Adrenal gland (tissue), 12 donors: Measurements from ENCODE around the gene FNBP1L. TPM values are rescaled to one million over a fixed set of nuclear protein-coding genes. Genes with fewer than 3 reads are reported as not detected.
"Not testable (repeated sequence)": the region's sequence is repeated elsewhere in the genome, so short reads cannot be mapped to it uniquely, and the experiment has no call there.

ENCODE experiments used
- DNase-seq, 7 donors: peaks; one replicate each; pipeline ENCODE4 v3.0.0-alpha.2; 2019 to 2020
- H3K27ac ChIP-seq, 5 donors: fragments of 200-600 bp; sonication (generic) in 4 of 5; 1 replicate in 3 of 5; 2 replicates in 2 of 5; pipeline versions ENCODE4 v1.5.1 to v1.8.0; 2016 to 2020; ENCODE audit warnings: mild to moderate bottlenecking in 1 of 5
- H3K27me3 ChIP-seq: fragments of 200-600 bp; 2 replicates; pipeline ENCODE4 v1.8.0; 2021
- H3K36me3 ChIP-seq, 2 donors: fragments of 200-600 bp; replicated peaks in 1 of 2; 1 replicate in 1 of 2; 2 replicates in 1 of 2; pipeline versions ENCODE4 v1.5.1 to v1.8.0; 2018 to 2022
- H3K4me1 ChIP-seq, 2 donors: fragments of 200-600 bp; replicated peaks in 1 of 2; 1 replicate in 1 of 2; 2 replicates in 1 of 2; pipeline versions ENCODE4 v1.5.1 to v1.8.0; 2018 to 2021
- H3K4me3 ChIP-seq, 4 donors: fragments of 200-600 bp; sonication (generic) in 3 of 4; one replicate each; pipeline ENCODE4 v1.5.1; 2016 to 2018
- H3K9me3 ChIP-seq, 3 donors: fragments of 200-600 bp; sonication (generic) in 1 of 3; replicated peaks in 1 of 3; 1 replicate in 2 of 3; 2 replicates in 1 of 3; pipeline versions ENCODE4 v1.5.1 to v1.8.0; 2016 to 2021
- CTCF ChIP-seq, 6 experiments: fragments of 450-650 bp in 4 of 6; fragments of 200-600 bp in 2 of 6; sonication (generic) in 1 of 6; IDR thresholded peaks; 1 replicate in 5 of 6; 2 replicates in 1 of 6; pipeline versions ENCODE4 v1.5.1 to v1.8.0; 2016 to 2021; ENCODE audit warnings: antibody characterized with exemption in 6 of 6, mild to moderate bottlenecking in 2 of 6, moderate library complexity in 1 of 6
- POLR2A ChIP-seq, 2 donors: fragments of 450-650 bp; IDR thresholded peaks; one replicate each; pipeline ENCODE4 v1.6.1; 2017; ENCODE audit warnings: antibody characterized with exemption in 2 of 2, mild to moderate bottlenecking in 2 of 2, moderate library complexity in 1 of 2
- WGBS, 4 donors: extraction: QIAGEN DNeasy Blood & Tissue Kit in 2 of 4; methylation state at CpG; one replicate each; pipeline versions ENCODE4 v1.1.5 to v1.1.7; 2013 to 2017; 5-methylcytosine and 5-hydroxymethylcytosine counted together
- intact Hi-C, 2 donors: fragments of 100-400 bp; cut with DNase I; formaldehyde crosslinking; loops; one replicate each; pipeline versions ENCODE4 v1.14.1 to v1.15.0; 2022 to 2023
- polyA plus RNA-seq, 3 donors: library from polyadenylated mRNA; stranded (reverse); fragments of 200-250 nt in 2 of 3; fragments of 350-450 nt in 1 of 3; fragmentation: Illumina TruSeq in 1 of 3; extraction: RNeasy Lipid Tissue Mini Kit (QIAGEN cat#74804) in 1 of 3; gene quantifications; one replicate each; pipeline ENCODE4 v1.2.3, GENCODE V29; 2013 to 2014
- total RNA-seq, 9 donors: library from RNA; depleted of rRNA in 4 of 9; stranded (reverse); fragments of >200 nt in 4 of 9; fragments of 120-200 nt in 1 of 9; fragmentation: NEBNext Ultra II Directional in 1 of 9; extraction: Animal tissue kit (Norgen Biotek cat#: 25700) in 1 of 9; gene quantifications; one replicate each; pipeline versions ENCODE4 v1.1.0 to v1.2.4, GENCODE V29; 2013 to 2023
- donor health status: healthy with polysubstance abuse.
- donor health status: Bipolar disorder and iron deficiency.
- donor health status: DM: yes; HTN: yes; CAD: no.
- donor health status: DM: no; HTN: no; CAD: no.
- donor health status: DM: no; HTN: no; CAD: no.
- donor health status: DM: yes; HTN: yes; CAD: no.

The FNBP1L gene
- total and polyA plus RNA-seq, 12 donors: 6.1 to 21.4 (median 14.3) TPM

- H3K4me1 ChIP-seq: no peaks in the 10 kb centered on the region
- H3K36me3 ChIP-seq: no peaks in the 10 kb centered on the region
- no peak for DNase-seq
- intact Hi-C loops: loop anchor here in 1 of 2 donors (10.0 kb wide), 1 partner anchor 102 kb away; the partner anchor contains the start of gene FNBP1L
- TF ChIP-seq POLR2A (IDR thresholded peaks at IDR 0.05) (no peak), CTCF (IDR thresholded peaks at IDR 0.05) (no peak)
- H3K27ac ChIP-seq: no peak overlapping the region
- 93 to 97% (median 94%) methylated on average over 3 of the region's 3 CpGs for WGBS, 4 donors
- no peaks in the 10 kb centered on the region for H3K27me3 ChIP-seq
- no peaks in the 10 kb centered on the region for H3K9me3 ChIP-seq
- no peak overlapping the region for H3K4me3 ChIP-seq
Measured at GRCh38 chr1:93546162-93546863, 98.4 kb downstream of the FNBP1L start.

- Histone ChIP-seq H3K4me1 (peaks cover 0 to 17% of the 10 kb centered on the region in 2 donors), H3K27me3 (no peaks in the 10 kb centered on the region), H3K9me3 (no peaks in the 10 kb centered on the region), H3K36me3 (no peaks in the 10 kb centered on the region), H3K27ac (no peak overlapping the region), H3K4me3 (no peak overlapping the region)
- 81 to 92% (median 86%) methylated on average over 1 of the region's 1 CpG for WGBS, 4 donors
- intact Hi-C loops: loop anchor here in 1 of 2 donors (10.0 kb wide), 1 partner anchor 104 kb away; the partner anchor contains the start of gene FNBP1L
- no peak for DNase-seq
- TF ChIP-seq CTCF (IDR thresholded peaks at IDR 0.05) (no peak), POLR2A (IDR thresholded peaks at IDR 0.05) (no peak)
Measured at GRCh38 chr1:93549131-93549530, 101.2 kb downstream of the FNBP1L start.

- Histone ChIP-seq H3K27ac (no peak overlapping the region), H3K4me1 (peaks cover 0 to 22% of the 10 kb centered on the region in 2 donors), H3K9me3 (no peaks in the 10 kb centered on the region), H3K27me3 (no peaks in the 10 kb centered on the region), H3K36me3 (no peaks in the 10 kb centered on the region), H3K4me3 (no peak overlapping the region)
- intact Hi-C loops: loop anchor here in 1 of 2 donors (10.0 kb wide), 1 partner anchor 105 kb away; the partner anchor contains the start of gene FNBP1L
- DNase-seq: no peak
- WGBS, 4 donors: 78 to 94% (median 87%) methylated on average over 4 of the region's 4 CpGs
- TF ChIP-seq CTCF (IDR thresholded peaks at IDR 0.05) (no peak), POLR2A (IDR thresholded peaks at IDR 0.05) (no peak)
Measured at GRCh38 chr1:93549811-93550210, 101.9 kb downstream of the FNBP1L start.

- Histone ChIP-seq H3K4me1 (peaks cover 0 to 22% of the 10 kb centered on the region in 2 donors), H3K27ac (peak overlapping the region in 1 of 5 donors; percentile 53), H3K9me3 (no peaks in the 10 kb centered on the region), H3K27me3 (no peaks in the 10 kb centered on the region), H3K36me3 (no peaks in the 10 kb centered on the region), H3K4me3 (no peak overlapping the region)
- intact Hi-C loops: no loop called here
- DNase-seq: peak in 2 of 7 donors; percentile 26 to 56
- no peak for TF ChIP-seq POLR2A (IDR thresholded peaks at IDR 0.05)
- no peak for TF ChIP-seq CTCF (IDR thresholded peaks at IDR 0.05)
- WGBS, 4 donors: 73 to 77% (median 75%) methylated on average over 9 of the region's 9 CpGs
Measured at GRCh38 chr1:93552741-93553455, 105.0 kb downstream of the FNBP1L start.

- not testable (repeated sequence) for H3K4me3 ChIP-seq
Measured at GRCh38 chr1:93553886-93554490, 106.1 kb downstream of the FNBP1L start.

More at GRCh38 chr1:93553886-93554490, 106.1 kb downstream of the FNBP1L start:
- Histone ChIP-seq H3K27ac (peak overlapping the region in 1 of 5 donors; percentile 2), H3K4me1 (peaks cover 0 to 22% of the 10 kb centered on the region in 2 donors)
- H3K36me3 ChIP-seq, intact Hi-C loops, H3K9me3 ChIP-seq, H3K27me3 ChIP-seq: not testable (repeated sequence)
- WGBS, 4 donors: 51 to 63% (median 59%) methylated on average over 4 of the region's 4 CpGs
- DNase-seq: peak in 3 of 7 donors; percentile 20 to 48 (median 37)
